AG10803 (cell line): Measurements from ENCODE around the gene ZSWIM3.

Experiments used
- DNase-seq: peaks from one replicate; pipeline ENCODE4 v3.0.0; 2010; ENCODE audit warnings: low read depth
- H3K4me3 ChIP-seq: 2 replicates; pipeline ENCODE4 v1.5.1; 2011; ENCODE audit warnings: mild to moderate bottlenecking, low read length, control low read depth
- CTCF ChIP-seq: conservative IDR thresholded peaks from 2 replicates; pipeline ENCODE4 v1.5.1; 2011; ENCODE audit warnings: mild to moderate bottlenecking, low read length, control low read depth, inconsistent platforms

ZSWIM3 gene

GRCh38 chr20:45833883-45834796, 23.3 kb upstream of the ZSWIM3 start:
- peak; percentile 63 for DNase-seq
- TF ChIP-seq CTCF = no peak
- H3K4me3 ChIP-seq = peak overlapping the region; percentile 89

GRCh38 chr20:45834797-45835161, 22.6 kb upstream of the ZSWIM3 start:
- DNase-seq = no peak
- H3K4me3 ChIP-seq = peak overlapping the region; percentile 89

GRCh38 chr20:45835329-45835765, 22.1 kb upstream of the ZSWIM3 start:
- TF ChIP-seq CTCF = peak; percentile 30
- DNase-seq = no peak
- H3K4me3 ChIP-seq = peak overlapping the region; percentile 89

More at GRCh38 chr20:45834797-45835161, 22.6 kb upstream of the ZSWIM3 start:
- no peak for TF ChIP-seq CTCF

- peak overlapping the region; percentile 89 for H3K4me3 ChIP-seq
- no peak for TF ChIP-seq CTCF
These were observed 21.6 kb upstream of the ZSWIM3 start for GRCh38 chr20:45835825-45836224.

GRCh38 chr20:45836841-45837240, 20.6 kb upstream of the ZSWIM3 start:
- H3K4me3 ChIP-seq = peak overlapping the region; percentile 24
- no peak for DNase-seq
- TF ChIP-seq CTCF = no peak

More at GRCh38 chr20:45835825-45836224, 21.6 kb upstream of the ZSWIM3 start:
- peak; percentile 90 for DNase-seq

- TF ChIP-seq CTCF = no peak
- no peak overlapping the region for H3K4me3 ChIP-seq
- DNase-seq = no peak
These were observed 16.7 kb upstream of the ZSWIM3 start for GRCh38 chr20:45840700-45841198.
